Motor neuron (in vitro differentiated cells): ENCODE results near the gene CXCL16. TPM values are rescaled to one million over a fixed set of nuclear protein-coding genes. Genes with fewer than 3 reads are reported as not detected.

Experiments used
- ATAC-seq, 8 experiments: fragments of 200-7000 bp; cut with Tn5 transposase; replicated peaks in 6 of 8; 2 replicates each; pipeline ENCODE4 v1.8.0; 2021; ENCODE audit warnings: mild to moderate bottlenecking in 8 of 8, moderate library complexity in 8 of 8
- H3K27ac ChIP-seq, 2 donors: fragments of 250-450 bp; sonication (Bioruptor Pico); 2 replicates each; pipeline ENCODE4 v1.9.0; 2021; ENCODE audit warnings: antibody characterized with exemption in 2 of 2, mild to moderate bottlenecking in 2 of 2, moderate library complexity in 1 of 2
- H3K4me1 ChIP-seq, 2 donors: fragments of 250-450 bp; sonication (Bioruptor Pico); replicated peaks in 1 of 2; 2 replicates each; pipeline ENCODE4 v1.6.1; 2021; ENCODE audit warnings: antibody characterized with exemption in 2 of 2, mild to moderate bottlenecking in 2 of 2, moderate library complexity in 1 of 2
- H3K4me3 ChIP-seq, 5 donors: fragments of 250-450 bp; sonication (Bioruptor Pico); 2 replicates each; pipeline ENCODE4 v1.9.0; 2021; ENCODE audit warnings: antibody characterized with exemption in 5 of 5, mild to moderate bottlenecking in 5 of 5, moderate library complexity in 4 of 5
- WGBS, 10 experiments: fragments of 450-650 bp; shearing (Covaris generic); methylation state at CpG; one replicate each; pipeline ENCODE4 v1.0.0; 2022; 5-methylcytosine and 5-hydroxymethylcytosine counted together
- in situ Hi-C, 9 experiments: fragments of 400-800 bp; cut with MboI; loops; one replicate each; pipeline ENCODE4 v1.15.0; 2021; ENCODE audit warnings: low sequenced_read_pairs in 9 of 9, low pct_unique_long_range_greater_than_20kb in 2 of 9; ENCODE audit not compliant: unreplicated experiment in 9 of 9
- total RNA-seq, 8 experiments: library from RNA; unstranded; fragments of 300-600 nt; gene quantifications; 2 replicates each; pipeline versions ENCODE4 v1.2.3 to v1.2.4, GENCODE V29; 2022

CXCL16 gene
- total RNA-seq, 8 experiments from 2014 or later: 0.46 to 10.8 (median 3.8) TPM

DNA sequence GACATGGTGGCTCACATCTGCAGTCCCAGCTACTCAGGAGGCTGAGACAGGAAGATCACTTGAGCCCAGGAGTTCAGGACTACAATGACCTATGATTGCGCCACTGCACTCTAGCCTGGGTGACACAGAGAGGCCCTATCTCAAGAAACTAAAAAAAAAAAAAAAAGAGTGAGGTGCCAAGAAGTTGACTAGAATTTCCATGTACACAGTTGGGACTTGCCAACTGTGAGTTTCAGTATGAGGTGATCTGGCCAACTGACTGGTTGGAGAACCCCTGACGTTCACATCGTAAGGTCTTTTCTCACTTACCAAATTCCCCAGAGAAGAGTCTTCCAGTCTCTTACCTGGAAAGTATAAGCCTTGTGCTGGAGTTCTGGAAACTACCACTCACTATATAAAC, 11.6 kb downstream of the CXCL16 start:
- in situ Hi-C loops: loop anchor here in 1 of 9 experiments (25.0 kb wide), 1 partner anchor 159 kb away; the partner anchor contains the start of gene C17orf107
- no peak overlapping the region for H3K27ac ChIP-seq
- WGBS, 10 experiments: 55 to 100% (median 83%) methylated on average over 1 to 3 of the region's 3 CpGs; no CpG with 5 or more reads in 5 of the 10 experiments
- H3K4me1 ChIP-seq: peaks cover 0 to 10% of the 10 kb centered on the region in 2 donors
- ATAC-seq: no peak
- no peak overlapping the region for H3K4me3 ChIP-seq

GRCh38 chr17:4725646-4726310, 13.9 kb downstream of the CXCL16 start:
- Histone ChIP-seq H3K27ac (no peak overlapping the region), H3K4me1 (peaks cover 0 to 2% of the 10 kb centered on the region in 2 donors), H3K4me3 (no peak overlapping the region)
- no peak for ATAC-seq
- in situ Hi-C loops: loop anchor here in 1 of 9 experiments (25.0 kb wide), 1 partner anchor 162 kb away; the partner anchor contains the start of gene C17orf107
- 43 to 95% (median 75%) methylated on average over 2 to 6 of the region's 9 CpGs; no CpG with 5 or more reads in 2 of the 10 experiments for WGBS, 10 experiments

DNA sequence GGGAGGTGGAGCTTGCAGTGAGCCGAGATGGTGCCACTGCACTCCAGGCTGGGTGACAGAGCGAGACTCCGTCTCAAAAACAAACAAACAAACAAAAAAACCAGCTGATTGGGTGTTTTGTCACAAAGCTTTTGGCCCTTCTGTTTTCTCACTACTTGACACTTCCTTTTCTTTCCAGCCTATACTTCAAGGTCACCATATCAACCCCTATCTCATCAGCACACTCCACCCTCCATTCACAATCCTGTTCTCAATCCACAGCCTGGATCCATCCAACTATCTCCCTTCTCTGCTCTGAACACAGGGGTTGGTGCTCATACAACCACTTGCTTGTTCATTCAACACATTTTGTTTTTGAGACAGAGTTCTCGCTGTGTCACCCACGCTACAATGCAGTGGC, 15.1 kb downstream of the CXCL16 start:
- WGBS, 10 experiments: 64 to 84% (median 80%) methylated on average over 1 to 5 of the region's 5 CpGs; no CpG with 5 or more reads in 4 of the 10 experiments

DNA sequence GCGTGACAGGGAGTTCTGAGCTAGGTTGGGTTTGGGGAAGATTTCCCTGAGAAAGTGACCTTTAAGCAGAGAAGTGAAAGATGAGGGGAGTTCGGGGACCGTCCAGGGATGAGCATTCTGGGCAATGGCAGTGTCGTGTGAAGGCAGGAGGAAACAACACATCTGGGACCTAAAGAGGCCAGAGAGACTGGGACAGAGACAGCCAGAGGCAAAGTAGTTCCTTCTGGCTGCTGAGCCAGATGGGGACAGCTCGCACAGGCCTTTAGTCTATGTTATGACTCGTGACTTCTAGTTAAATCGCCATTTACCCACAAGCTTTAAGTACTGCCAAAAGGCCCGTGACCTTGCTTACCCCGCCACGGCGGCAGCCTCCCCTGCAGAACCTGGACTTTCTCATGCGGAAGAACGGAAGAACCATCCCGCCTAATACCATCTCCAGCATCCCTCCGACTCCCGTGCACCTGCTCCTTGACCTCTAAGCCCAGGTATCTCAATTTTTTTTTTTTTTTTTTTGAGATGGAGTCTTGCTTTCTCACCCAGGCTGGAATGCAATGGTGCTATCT, 17.0 kb downstream of the CXCL16 start:
- in situ Hi-C loops: loop anchor here in 1 of 9 experiments (25.0 kb wide), 1 partner anchor 165 kb away; the partner anchor contains the start of gene C17orf107
- Histone ChIP-seq H3K4me1 (no peaks in the 10 kb centered on the region), H3K4me3 (no peak overlapping the region), H3K27ac (no peak overlapping the region)
- WGBS, 10 experiments: 69 to 98% (median 81%) methylated on average over 2 to 9 of the region's 16 CpGs; no CpG with 5 or more reads in 2 of the 10 experiments
- ATAC-seq: no peak

More for the DNA sequence above, 15.1 kb downstream of the CXCL16 start:
- no peak overlapping the region for H3K27ac ChIP-seq
- ATAC-seq: no peak
- H3K4me1 ChIP-seq: no peaks in the 10 kb centered on the region
- in situ Hi-C loops: loop anchor here in 2 of 9 experiments (25.0 kb wide), 1 partner anchor 163 kb away; the partner anchor contains the start of gene C17orf107 (in 2 of the 2)
- no peak overlapping the region for H3K4me3 ChIP-seq

GRCh38 chr17:4721203-4722135, 18.3 kb downstream of the CXCL16 start:
- ATAC-seq: peak in 3 of 8 experiments; percentile 15 to 23 (median 20)
- Histone ChIP-seq H3K4me3 (no peak overlapping the region), H3K27ac (no peak overlapping the region), H3K4me1 (no peaks in the 10 kb centered on the region)
- in situ Hi-C loops: loop anchor here in 1 of 9 experiments (25.0 kb wide), 1 partner anchor 166 kb away; the partner anchor contains the start of gene C17orf107
- WGBS, 10 experiments: 60 to 100% (median 85%) methylated on average over 1 to 17 of the region's 20 CpGs; no CpG with 5 or more reads in 3 of the 10 experiments

- WGBS, 10 experiments: 83 to 100% methylated on average over 1 of the region's 7 CpGs; no CpG with 5 or more reads in 8 of the 10 experiments
- no peak overlapping the region for H3K27ac ChIP-seq
- in situ Hi-C loops: loop anchor here in 1 of 9 experiments (25.0 kb wide), 1 partner anchor 167 kb away; the partner anchor contains the start of gene C17orf107
Observed at GRCh38 chr17:4720787-4721186, 18.9 kb downstream of the CXCL16 start.

GRCh38 chr17:4719684-4720221, 20.0 kb downstream of the CXCL16 start:
- H3K27ac ChIP-seq: no peak overlapping the region
- ATAC-seq: peak in 5 of 8 experiments; percentile 8 to 22 (median 15)
- H3K4me3 ChIP-seq: no peak overlapping the region
- in situ Hi-C loops: loop anchor here in 1 of 9 experiments (25.0 kb wide), 1 partner anchor 168 kb away; the partner anchor contains the start of gene C17orf107
- H3K4me1 ChIP-seq: no peaks in the 10 kb centered on the region
- 71 to 100% (median 87%) methylated on average over 2 to 9 of the region's 15 CpGs; no CpG with 5 or more reads in 4 of the 10 experiments for WGBS, 10 experiments

More at GRCh38 chr17:4720787-4721186, 18.9 kb downstream of the CXCL16 start:
- Histone ChIP-seq H3K4me3 (no peak overlapping the region), H3K4me1 (no peaks in the 10 kb centered on the region)
- no peak for ATAC-seq

DNA sequence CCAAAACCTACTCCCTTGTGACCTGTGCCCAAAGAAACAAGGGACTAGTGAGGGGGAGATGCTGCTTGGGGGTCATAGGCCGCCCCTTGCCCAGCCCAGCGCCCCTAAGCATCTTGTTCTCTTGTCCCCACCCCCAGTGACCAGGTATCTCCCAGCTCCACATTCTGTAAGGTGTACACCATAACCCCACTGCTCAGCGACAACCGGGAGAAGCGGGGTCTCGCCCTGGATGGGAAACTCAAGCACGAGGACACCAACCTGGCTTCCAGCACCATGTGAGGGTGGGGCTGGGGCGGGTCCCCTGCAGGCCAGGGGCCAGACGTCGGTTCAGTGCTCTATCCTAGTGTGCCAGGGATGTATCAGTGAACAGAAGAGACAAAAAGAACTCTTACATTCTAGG, 20.6 kb downstream of the CXCL16 start:
- Histone ChIP-seq H3K4me3 (no peak overlapping the region), H3K27ac (no peak overlapping the region), H3K4me1 (no peaks in the 10 kb centered on the region)
- no peak for ATAC-seq
- WGBS, 10 experiments: 0% methylated on average over 1 of the region's 10 CpGs; no CpG with 5 or more reads in 9 of the 10 experiments
- in situ Hi-C loops: loop anchor here in 1 of 9 experiments (25.0 kb wide), 1 partner anchor 168 kb away; the partner anchor contains the start of gene C17orf107

DNA sequence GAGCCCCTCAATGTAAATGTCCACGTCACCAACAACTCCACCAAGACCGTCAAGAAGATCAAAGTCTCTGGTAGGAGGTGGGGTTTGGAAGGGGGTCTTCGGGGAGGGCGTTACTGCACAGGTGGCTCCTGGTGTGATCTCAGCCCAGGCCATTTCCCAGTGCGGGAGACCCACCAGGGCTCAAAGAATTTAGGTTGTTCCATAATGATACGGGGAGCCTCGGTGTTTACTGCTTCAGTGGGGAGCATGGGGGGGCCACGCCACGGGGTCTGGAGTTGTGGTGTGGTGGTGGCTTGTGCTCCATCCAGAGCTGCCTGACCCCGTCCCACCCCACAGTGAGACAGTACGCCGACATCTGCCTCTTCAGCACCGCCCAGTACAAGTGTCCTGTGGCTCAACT, 21.5 kb downstream of the CXCL16 start:
- Histone ChIP-seq H3K4me1 (no peaks in the 10 kb centered on the region), H3K4me3 (no peak overlapping the region), H3K27ac (no peak overlapping the region)
- no peak for ATAC-seq
- in situ Hi-C loops: loop anchor here in 1 of 9 experiments (25.0 kb wide), 1 partner anchor 169 kb away; the partner anchor contains the start of gene C17orf107
- WGBS, 10 experiments: 92 to 100% (median 100%) methylated on average over 1 to 4 of the region's 13 CpGs; no CpG with 5 or more reads in 5 of the 10 experiments

GRCh38 chr17:4717791-4718190, 21.9 kb downstream of the CXCL16 start:
- WGBS, 10 experiments: 70 to 100% (median 97%) methylated on average over 1 to 7 of the region's 17 CpGs; no CpG with 5 or more reads in 3 of the 10 experiments
- no peak overlapping the region for H3K4me3 ChIP-seq
- no peak overlapping the region for H3K27ac ChIP-seq
- in situ Hi-C loops: loop anchor here in 1 of 9 experiments (25.0 kb wide), 1 partner anchor 170 kb away; the partner anchor contains the start of gene C17orf107
- H3K4me1 ChIP-seq: no peaks in the 10 kb centered on the region
- ATAC-seq: no peak

DNA sequence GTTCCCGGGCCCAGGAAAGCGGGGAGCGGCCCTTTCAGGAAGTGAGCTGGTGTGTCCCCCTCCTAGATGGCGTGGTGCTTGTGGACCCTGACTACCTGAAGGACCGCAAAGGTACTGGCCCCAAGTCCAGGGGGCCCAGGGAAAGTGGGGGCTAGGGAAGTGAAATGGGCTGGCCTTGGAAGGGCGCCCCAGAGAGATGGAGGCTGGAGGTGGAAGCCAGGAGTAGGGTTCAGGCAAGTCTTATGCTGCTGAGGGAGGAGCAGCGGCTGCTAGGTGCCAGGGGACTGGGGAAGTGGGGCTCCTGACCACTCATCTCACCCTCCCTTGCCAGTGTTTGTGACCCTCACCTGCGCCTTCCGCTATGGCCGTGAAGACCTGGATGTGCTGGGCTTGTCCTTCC, 23.6 kb downstream of the CXCL16 start:
- H3K27ac ChIP-seq: no peak overlapping the region
- ATAC-seq: no peak
- WGBS, 10 experiments: 89 to 100% (median 94%) methylated on average over 3 to 6 of the region's 10 CpGs; no CpG with 5 or more reads in 6 of the 10 experiments
- in situ Hi-C loops: loop anchor here in 1 of 9 experiments (25.0 kb wide), 1 partner anchor 171 kb away; the partner anchor contains the start of gene C17orf107
- H3K4me3 ChIP-seq: no peak overlapping the region
- H3K4me1 ChIP-seq: peaks cover 6 to 8% of the 10 kb centered on the region in 2 donors
